Fibroblast of pulmonary artery (primary cell): ENCODE data around the gene PRR5L.

Source experiments
- DNase-seq: peaks from one replicate; pipeline ENCODE4 v3.0.0-alpha.2; 2010; ENCODE audit warnings: low read depth
- H3K4me3 ChIP-seq: replicated peaks from 2 replicates; pipeline ENCODE4 v1.5.1; 2011; ENCODE audit warnings: low read depth, mild to moderate bottlenecking, control low read depth, low read length, moderate library complexity
- CTCF ChIP-seq: IDR thresholded peaks from 2 replicates; pipeline ENCODE4 v1.5.1; 2011; ENCODE audit warnings: mild to moderate bottlenecking, control low read depth, low read length, inconsistent platforms; ENCODE audit errors: missing control alignments

PRR5L gene

GRCh38 chr11:36361901-36362391, 65.9 kb downstream of the PRR5L start:
- no peak for TF ChIP-seq CTCF
- DNase-seq = peak; percentile 84
- peak overlapping the region; percentile 15 for H3K4me3 ChIP-seq

GRCh38 chr11:36362902-36363301, 66.8 kb downstream of the PRR5L start:
- H3K4me3 ChIP-seq = no peak overlapping the region
- no peak for TF ChIP-seq CTCF
- DNase-seq = peak; percentile 72

GRCh38 chr11:36363361-36364268, 67.5 kb downstream of the PRR5L start:
- DNase-seq = no peak
- no peak overlapping the region for H3K4me3 ChIP-seq

GRCh38 chr11:36364551-36365325, 68.7 kb downstream of the PRR5L start:
- H3K4me3 ChIP-seq = no peak overlapping the region
- TF ChIP-seq CTCF = no peak
- DNase-seq = peak; percentile 15

More at GRCh38 chr11:36363361-36364268, 67.5 kb downstream of the PRR5L start:
- no peak for TF ChIP-seq CTCF

- H3K4me3 ChIP-seq = no peak overlapping the region
- TF ChIP-seq CTCF = no peak
- peak; percentile 66 for DNase-seq
These were observed 69.8 kb downstream of the PRR5L start for GRCh38 chr11:36365907-36366306.

GRCh38 chr11:36367806-36368680, 72.0 kb downstream of the PRR5L start:
- H3K4me3 ChIP-seq = no peak overlapping the region
- DNase-seq = peak; percentile 78
- TF ChIP-seq CTCF = no peak
